HG02588 (cell line): ENCODE results near the gene KCNMB1.
"Not testable (repeated sequence)": the region's sequence is repeated elsewhere in the genome, so short reads cannot be mapped to it uniquely, and the experiment has no call there.

Source experiments
- ATAC-seq: cut with Tn5 transposase; IDR thresholded peaks from one replicate; pipeline ENCODE4 v1.9.1; 2021; ENCODE audit warnings: mild to moderate bottlenecking, moderate library complexity; ENCODE audit not compliant: unreplicated experiment

The KCNMB1 gene

DNA sequence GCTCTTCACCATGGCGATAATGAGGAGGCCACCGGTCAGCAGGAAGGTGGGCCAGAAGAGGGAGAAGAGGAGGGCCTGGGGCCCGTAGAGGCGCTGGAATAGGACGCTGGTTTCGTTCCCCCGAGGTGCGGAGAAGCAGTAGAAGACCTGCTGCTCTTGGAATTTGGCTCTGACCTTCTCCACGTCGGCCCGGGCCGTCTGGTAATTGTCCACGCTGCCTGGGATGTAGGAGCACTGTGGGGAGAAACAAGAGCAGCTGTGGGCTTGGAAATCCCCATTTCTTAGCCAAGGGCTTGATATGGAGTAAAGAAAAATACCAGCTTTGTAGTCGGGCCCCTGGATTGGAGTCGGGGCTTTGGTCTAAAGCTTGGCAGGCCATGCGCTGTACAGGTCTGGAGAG is 10.4 kb downstream of the KCNMB1 start:
- ATAC-seq, result no peak

GRCh38 chr5:170377027-170377426 is 12.1 kb downstream of the KCNMB1 start:
- no peak for ATAC-seq

GRCh38 chr5:170376526-170376925 is 12.6 kb downstream of the KCNMB1 start:
- not testable (repeated sequence) for ATAC-seq

DNA sequence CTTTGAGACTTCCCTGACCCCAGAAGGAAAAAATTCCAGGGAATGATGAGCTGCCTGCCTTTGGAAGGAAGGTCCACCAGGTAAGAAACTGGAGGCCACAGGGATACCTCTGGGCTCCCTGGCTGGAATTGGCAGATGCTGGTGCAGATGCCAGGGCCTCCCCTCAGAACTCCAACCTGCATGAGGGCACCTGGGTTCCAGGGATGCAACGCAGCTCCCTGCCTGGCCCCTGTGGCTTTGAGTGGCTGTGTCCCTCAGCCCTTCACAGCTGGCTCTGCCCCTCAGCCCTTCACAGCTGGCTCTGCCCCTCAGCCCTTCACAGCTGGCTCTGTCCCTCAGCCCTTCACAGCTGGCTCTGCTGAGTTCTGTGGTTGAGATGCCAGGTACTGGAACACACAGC is 13.9 kb downstream of the KCNMB1 start:
- no peak for ATAC-seq

DNA sequence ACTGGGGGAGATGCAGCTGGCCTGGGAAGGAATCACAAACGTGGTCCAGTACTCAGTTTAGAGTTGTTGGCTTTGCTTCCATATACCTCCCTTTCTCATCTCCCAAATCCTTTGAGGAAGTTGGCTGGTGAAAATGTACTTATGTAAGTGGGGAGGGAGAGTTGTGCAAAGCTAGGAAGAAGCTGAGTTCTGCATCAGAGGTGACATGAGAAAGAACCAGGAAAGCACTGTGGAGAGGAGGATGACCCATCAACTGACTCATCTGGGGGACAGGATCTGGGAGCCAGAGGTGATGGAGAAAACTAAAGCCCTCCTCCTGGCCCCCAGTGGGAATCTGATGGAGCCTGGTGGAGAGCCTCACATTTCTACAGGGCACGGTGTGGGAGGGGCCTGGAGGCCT is 16.2 kb downstream of the KCNMB1 start:
- no peak for ATAC-seq

- no peak for ATAC-seq
Measured at GRCh38 chr5:170368586-170368985, 20.6 kb downstream of the KCNMB1 start.

GRCh38 chr5:170366276-170366675 is 22.9 kb downstream of the KCNMB1 start:
- no peak for ATAC-seq

DNA sequence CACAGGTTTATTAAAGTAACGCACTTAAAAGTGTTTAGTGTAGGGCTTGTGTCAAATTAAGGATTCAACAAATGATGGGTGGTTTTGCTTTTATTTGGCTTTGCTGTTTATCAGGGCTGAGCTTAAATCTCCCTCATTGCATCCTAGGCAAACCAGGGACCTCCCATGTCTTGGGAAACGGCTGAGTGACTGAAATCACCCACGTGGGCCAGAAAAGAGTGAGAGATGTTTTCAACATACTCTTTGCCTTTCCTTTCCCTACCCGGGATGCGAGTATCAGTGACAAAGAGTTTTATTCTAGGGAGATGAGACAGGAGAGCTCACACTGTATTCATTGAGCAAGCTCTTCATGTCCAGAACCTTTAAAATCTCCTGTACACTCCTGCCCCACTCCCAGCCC is 23.3 kb downstream of the KCNMB1 start:
- ATAC-seq, result no peak

- no peak for ATAC-seq
Measured at GRCh38 chr5:170365011-170365410, 24.2 kb downstream of the KCNMB1 start.

- ATAC-seq, result no peak
Measured at GRCh38 chr5:170363671-170364070, 25.5 kb downstream of the KCNMB1 start.

GRCh38 chr5:170362656-170363055 is 26.5 kb downstream of the KCNMB1 start:
- no peak for ATAC-seq

DNA sequence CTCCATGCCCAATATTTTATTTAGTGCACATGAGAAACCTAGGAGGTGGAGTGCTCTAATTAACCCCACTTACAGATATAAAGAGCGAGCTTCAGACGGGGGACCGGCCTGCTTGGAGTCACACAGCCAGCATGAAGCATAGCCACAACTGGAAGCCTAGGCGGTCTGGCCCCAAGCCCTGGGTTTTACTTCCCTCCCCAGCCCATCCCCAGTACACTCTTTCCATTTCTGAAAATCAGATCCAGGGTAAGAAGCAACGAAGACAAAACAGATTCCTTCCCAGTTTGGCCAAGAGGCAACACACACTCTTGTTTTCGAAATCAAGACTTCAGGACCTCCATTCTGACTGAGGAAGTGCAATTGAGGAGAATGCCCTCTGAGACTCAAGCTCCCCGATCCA is 27.1 kb downstream of the KCNMB1 start:
- ATAC-seq, result no peak

DNA sequence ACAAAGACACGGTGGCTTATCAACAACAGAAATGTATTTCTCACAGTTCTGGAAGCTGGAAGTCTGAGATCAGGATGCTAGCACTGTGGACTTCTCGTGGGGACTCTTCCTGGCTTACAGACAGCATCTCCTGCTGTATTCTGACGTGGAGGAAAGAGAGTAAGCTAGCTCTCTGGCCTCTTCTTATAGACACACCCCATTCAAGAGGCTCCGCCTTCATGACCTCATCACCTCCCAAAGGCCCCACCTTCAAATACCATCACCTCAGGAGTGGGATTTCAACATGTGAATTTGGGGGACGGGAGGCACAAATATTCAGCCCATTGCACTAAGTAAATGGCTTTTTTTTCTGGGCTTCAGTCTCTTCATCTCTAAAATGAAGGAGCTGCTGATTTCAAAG is 27.6 kb downstream of the KCNMB1 start:
- ATAC-seq, result no peak

GRCh38 chr5:170361116-170361515 is 28.1 kb downstream of the KCNMB1 start:
- ATAC-seq, result no peak

DNA sequence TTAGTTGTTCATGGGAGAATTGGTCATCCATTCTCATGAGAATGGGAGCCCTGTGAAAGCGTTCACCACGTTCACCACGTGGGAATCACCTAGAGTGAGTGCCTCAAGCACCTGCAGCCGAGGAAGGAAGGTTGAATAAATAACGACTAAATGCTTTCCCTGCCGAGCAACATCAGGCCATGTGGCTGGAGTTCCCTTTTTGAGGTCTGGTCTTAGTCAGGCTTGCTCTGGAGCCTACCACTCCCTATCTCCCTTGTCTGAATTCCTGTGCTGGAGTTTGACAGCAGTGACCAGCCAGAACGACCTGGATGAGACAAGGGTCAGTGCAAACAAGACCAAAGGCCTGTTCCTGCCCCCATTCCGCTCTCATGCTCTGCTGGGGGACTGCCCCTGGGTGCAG is 28.5 kb downstream of the KCNMB1 start:
- no peak for ATAC-seq

DNA sequence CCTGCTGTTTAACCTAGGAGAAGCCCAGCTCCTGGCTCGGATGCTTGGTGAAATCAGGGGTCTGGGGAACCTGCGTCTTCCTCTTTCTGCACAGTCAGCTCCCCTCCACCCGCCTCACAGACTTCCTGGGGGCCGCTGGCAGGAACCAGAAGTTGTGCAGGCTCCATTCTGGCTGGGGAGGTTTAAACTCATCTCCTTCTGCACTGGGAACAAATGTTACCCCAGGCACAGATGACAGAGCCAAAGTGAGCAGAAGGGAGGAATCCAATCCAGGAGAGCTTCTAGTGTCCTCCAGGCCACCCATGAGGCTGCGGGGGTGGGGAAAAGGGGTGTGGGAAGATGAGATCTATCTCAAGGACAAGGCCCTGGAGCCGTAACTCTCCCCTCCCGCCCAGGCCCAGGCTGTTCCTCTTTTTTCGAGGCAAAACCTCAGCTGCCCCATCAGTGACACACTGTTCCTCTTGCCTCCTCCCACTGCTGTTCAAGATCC is 31.2 kb downstream of the KCNMB1 start:
- no peak for ATAC-seq

DNA sequence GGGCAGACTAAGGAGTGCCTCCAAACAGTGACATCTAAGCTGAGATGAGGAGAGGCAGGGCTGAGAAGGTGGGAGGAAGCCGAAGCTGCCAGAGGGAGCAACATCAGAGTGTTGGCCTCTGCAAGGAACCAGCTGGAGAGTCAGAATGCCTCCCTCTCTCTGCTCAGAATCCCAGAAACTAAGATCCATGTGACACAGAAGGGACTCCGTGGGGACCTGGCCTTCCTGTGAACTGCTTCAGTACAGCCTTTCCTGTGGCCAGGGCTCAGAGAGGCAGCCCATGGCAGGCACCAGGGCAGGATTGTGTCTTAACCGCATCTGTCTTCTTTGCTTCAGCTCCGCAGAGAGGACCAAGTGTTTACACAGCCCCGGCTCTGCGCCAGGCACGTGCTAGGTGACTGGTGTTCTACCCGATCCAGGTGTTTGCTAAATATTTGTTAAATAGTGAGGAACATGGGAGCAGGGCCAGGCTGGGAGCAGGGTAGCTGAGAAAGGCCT is 33.5 kb downstream of the KCNMB1 start:
- no peak for ATAC-seq

- no peak for ATAC-seq
Measured at GRCh38 chr5:170353961-170354360, 35.2 kb downstream of the KCNMB1 start.

DNA sequence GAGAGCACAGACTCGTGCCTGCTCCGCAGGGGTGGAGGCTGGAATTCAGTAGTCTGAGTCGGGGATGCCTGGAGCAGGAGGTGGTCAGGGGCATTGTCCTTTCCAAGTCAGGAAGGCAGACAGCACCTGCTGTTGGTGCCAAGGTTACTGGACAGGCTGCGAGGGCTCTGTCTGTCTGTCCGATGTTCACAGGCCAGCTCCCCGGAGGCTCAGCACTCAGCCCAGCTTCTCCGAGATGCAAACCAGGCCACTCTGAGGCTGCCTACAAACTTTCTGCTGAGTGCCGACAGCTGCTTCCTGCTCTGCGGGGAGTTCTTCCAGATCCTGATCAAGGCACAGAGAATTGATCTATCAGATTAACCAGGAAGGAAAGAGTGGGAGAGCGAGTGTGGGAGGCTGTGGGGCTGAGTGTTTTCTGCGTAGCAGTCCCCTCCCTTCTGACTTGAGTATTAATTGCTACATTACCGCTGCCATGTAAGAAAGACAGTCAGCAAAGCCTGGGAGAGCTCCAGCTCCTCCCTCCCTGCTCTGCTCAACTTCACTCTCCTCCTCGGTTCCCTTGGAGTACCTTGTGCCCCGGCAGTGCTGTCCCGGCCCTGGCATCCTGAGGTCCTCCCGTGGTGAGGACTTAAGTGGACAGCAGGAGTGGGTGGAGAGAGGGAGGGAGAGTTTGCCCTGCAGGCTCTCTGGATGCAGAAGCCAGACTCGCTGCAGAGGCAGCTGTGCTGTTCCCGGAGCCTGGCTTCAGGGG is 36.0 kb downstream of the KCNMB1 start:
- ATAC-seq, result no peak

GRCh38 chr5:170348137-170348633 is 41.0 kb downstream of the KCNMB1 start:
- ATAC-seq, result no peak

- no peak for ATAC-seq
Measured at GRCh38 chr5:170347022-170347567, 42.1 kb downstream of the KCNMB1 start.

DNA sequence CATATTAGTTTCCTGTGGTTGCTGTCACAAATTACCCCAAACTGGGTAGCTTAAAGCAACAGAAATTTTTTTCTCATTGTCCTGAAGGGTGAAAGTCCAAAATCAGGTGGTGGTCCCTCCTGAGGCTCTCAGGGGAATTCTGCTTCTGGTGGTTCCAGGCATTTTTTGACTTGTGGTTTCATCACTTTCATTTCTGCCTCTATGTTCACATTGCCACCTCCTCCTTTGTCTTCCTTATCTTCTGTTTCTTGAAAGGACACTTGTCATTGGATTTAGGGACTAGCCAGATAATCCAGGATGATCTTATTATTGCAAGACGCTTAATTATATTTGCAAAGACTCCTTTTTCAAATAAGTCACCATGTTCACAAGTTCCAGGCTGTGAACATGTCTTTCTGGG is 43.2 kb downstream of the KCNMB1 start:
- no peak for ATAC-seq
